Hair follicular keratinocyte (primary cell): ENCODE results near the gene TRMT44. TPM values are rescaled to one million over a fixed set of nuclear protein-coding genes. Genes with fewer than 3 reads are reported as not detected.

Source experiments
- total RNA-seq: library from RNA; depleted of rRNA; stranded (reverse); fragments of >200 nt; gene quantifications from 2 replicates; pipeline ENCODE4 v1.2.3, GENCODE V29; 2015

Gene TRMT44
- 8.6 and 11.9 TPM in 2 replicates for total RNA-seq

GRCh38 chr4:8440492-8441311, at the start of gene TRMT44, which contains the start of gene ACOX3:
TRMT44 (plus strand) TSS chr4:8440777; CDS start chr4:8440823, 46 bp downstream.
ACOX3 (minus strand) TSS chr4:8440723; CDS start chr4:8416521, 24,202 bp downstream.

Other genes starting within 250 kb of the TRMT44 start
- gene SH3TC1, start 241.5 kb upstream of the TRMT44 start, total RNA-seq: 45.4 and 60.7 TPM in 2 replicates
- gene HTRA3, start 171.0 kb upstream of the TRMT44 start, total RNA-seq: 0.27 TPM in 1 of 2 replicates, not detected in the other
- gene ACOX3, start 54 bp upstream of the TRMT44 start, total RNA-seq: 24.9 and 30.6 TPM in 2 replicates
- not detected in 2 replicates for gene GPR78, start 139.6 kb downstream of the TRMT44 start, total RNA-seq
- gene CPZ, start 152.0 kb downstream of the TRMT44 start, total RNA-seq: not detected in 2 replicates